PC-9 (cell line): ENCODE results near the gene U2SURP.

Experiments
- EZH2 ChIP-seq: fragments of 200-600 bp; sonication (generic); IDR thresholded peaks from 2 replicates; pipeline ENCODE4 v1.8.0; 2017; ENCODE audit warnings: antibody characterized with exemption, low read depth
- TF ChIP-seq, protein P1 (sequence below): fragments of 200-600 bp; sonication (generic); conservative IDR thresholded peaks from 2 replicates; pipeline ENCODE4 v1.6.1; 2017; ENCODE audit warnings: mixed run types, antibody characterized with exemption, mild to moderate bottlenecking, moderate library complexity

DNA sequence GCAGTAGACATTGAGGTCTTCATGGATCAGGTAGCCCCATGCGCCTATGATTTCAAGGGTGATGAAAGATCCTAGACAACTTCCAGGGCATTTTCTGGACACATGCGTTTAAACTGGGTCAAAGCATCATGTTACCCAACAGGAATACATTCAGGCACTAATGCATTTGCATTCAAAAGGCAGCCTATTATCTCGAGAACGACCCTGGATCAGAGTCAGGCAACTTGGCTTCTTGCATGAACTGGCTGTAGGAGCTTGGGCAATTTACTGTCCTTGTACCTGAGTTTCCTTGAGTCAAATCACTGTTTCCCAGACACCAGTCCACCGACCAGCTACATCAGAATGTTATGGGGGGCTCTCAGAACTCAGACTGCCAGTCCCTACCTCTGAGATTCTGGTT lies 66.7 kb downstream of the U2SURP start:
- no peak for TF ChIP-seq EZH2
- TF ChIP-seq, protein P1, sequence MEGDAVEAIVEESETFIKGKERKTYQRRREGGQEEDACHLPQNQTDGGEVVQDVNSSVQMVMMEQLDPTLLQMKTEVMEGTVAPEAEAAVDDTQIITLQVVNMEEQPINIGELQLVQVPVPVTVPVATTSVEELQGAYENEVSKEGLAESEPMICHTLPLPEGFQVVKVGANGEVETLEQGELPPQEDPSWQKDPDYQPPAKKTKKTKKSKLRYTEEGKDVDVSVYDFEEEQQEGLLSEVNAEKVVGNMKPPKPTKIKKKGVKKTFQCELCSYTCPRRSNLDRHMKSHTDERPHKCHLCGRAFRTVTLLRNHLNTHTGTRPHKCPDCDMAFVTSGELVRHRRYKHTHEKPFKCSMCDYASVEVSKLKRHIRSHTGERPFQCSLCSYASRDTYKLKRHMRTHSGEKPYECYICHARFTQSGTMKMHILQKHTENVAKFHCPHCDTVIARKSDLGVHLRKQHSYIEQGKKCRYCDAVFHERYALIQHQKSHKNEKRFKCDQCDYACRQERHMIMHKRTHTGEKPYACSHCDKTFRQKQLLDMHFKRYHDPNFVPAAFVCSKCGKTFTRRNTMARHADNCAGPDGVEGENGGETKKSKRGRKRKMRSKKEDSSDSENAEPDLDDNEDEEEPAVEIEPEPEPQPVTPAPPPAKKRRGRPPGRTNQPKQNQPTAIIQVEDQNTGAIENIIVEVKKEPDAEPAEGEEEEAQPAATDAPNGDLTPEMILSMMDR: no peak
